ENCODE measurements around the gene ATF1.

The ATF1 gene

GRCh38 chr12:50763639-50764285 is at the start of gene ATF1:
TSS of gene ATF1 (plus strand) at chr12:50764101. CDS start at chr12:50780146, 16,045 bp downstream.
- no peaks in the 10 kb centered on the region; the same call in 1 of the 2 replicates for H3K36me3 ChIP-seq (ENCODE audit: control insufficient read depth, low read length)
- TF ChIP-seq CTCF (IDR thresholded peaks at IDR 0.05; ENCODE audit: low read depth, low read length, poor library complexity, severe bottlenecking) (no peak), EZH2phosphoT487 (IDR thresholded peaks at IDR 0.05; ENCODE audit: borderline replicate concordance, low read length) (no peak)
- no peaks in the 10 kb centered on the region for H3K9me2 ChIP-seq (replicated peaks; ENCODE audit: control insufficient read depth, low read length)
- no peaks in the 10 kb centered on the region for H3K9me3 ChIP-seq (ENCODE audit: control insufficient read depth, insufficient read depth, low read length)
- 0 out of 2 replicates have a peak, but pooled peaks cover 3% of the 10 kb centered on the region for H4K20me1 ChIP-seq (ENCODE audit: control insufficient read depth, insufficient read depth, low read depth, low read length)
- H3K79me2 ChIP-seq (ENCODE audit: control insufficient read depth, low read length) = peaks cover 61% of the 10 kb centered on the region
- peaks cover 19% of the 10 kb centered on the region; the same call in 1 of the 2 replicates for H3F3A ChIP-seq (ENCODE audit: control insufficient read depth, insufficient read depth)
- peaks cover 39% of the 10 kb centered on the region for H3K4me1 ChIP-seq (ENCODE audit: control insufficient read depth, low read length)
- peak within 1 kb of the TSS; percentile 85 for H3K27ac ChIP-seq (ENCODE audit: low read depth, low read length)
- H3K4me3 ChIP-seq (ENCODE audit: low read length) = peak within 1 kb of the TSS; percentile 93
- H3K4me2 ChIP-seq (ENCODE audit: low read length) = peak within 1 kb of the TSS; percentile 86
- H3K27me3 ChIP-seq (ENCODE audit: control insufficient read depth, low read length) = no peaks in the 10 kb centered on the region

GRCh38 chr12:50715174-50715573 is 48.7 kb upstream of the ATF1 start:
- H4K20me1 ChIP-seq (ENCODE audit: control insufficient read depth, insufficient read depth, low read depth, low read length) = no peaks in the 10 kb centered on the region
- peaks cover 14% of the 10 kb centered on the region; the same call in 1 of the 2 replicates for H3K36me3 ChIP-seq (ENCODE audit: control insufficient read depth, low read length)
- TF ChIP-seq EZH2phosphoT487 (IDR thresholded peaks at IDR 0.05; ENCODE audit: borderline replicate concordance, low read length) (no peak), CTCF (IDR thresholded peaks at IDR 0.05; ENCODE audit: low read depth, low read length, poor library complexity, severe bottlenecking) (no peak)
- no peaks in the 10 kb centered on the region for H3K27me3 ChIP-seq (ENCODE audit: control insufficient read depth, low read length)
- no peaks in the 10 kb centered on the region for H3K4me1 ChIP-seq (ENCODE audit: control insufficient read depth, low read length)
- H3K27ac ChIP-seq (ENCODE audit: low read depth, low read length) = no peak overlapping the region
- H3K9me2 ChIP-seq (replicated peaks; ENCODE audit: control insufficient read depth, low read length) = no peaks in the 10 kb centered on the region
- no peaks in the 10 kb centered on the region for H3K9me3 ChIP-seq (ENCODE audit: control insufficient read depth, insufficient read depth, low read length)
- no peak overlapping the region for H3K4me3 ChIP-seq (ENCODE audit: low read length)
- H3F3A ChIP-seq (ENCODE audit: control insufficient read depth, insufficient read depth) = 0 out of 2 replicates have a peak, but pooled peaks cover 2% of the 10 kb centered on the region
- H3K4me2 ChIP-seq (ENCODE audit: low read length) = no peak overlapping the region
- no peaks in the 10 kb centered on the region for H3K79me2 ChIP-seq (ENCODE audit: control insufficient read depth, low read length)

- 0 out of 2 replicates have a peak, but pooled peaks cover 2% of the 10 kb centered on the region for H3F3A ChIP-seq (ENCODE audit: control insufficient read depth, insufficient read depth)
- TF ChIP-seq EZH2phosphoT487 (IDR thresholded peaks at IDR 0.05; ENCODE audit: borderline replicate concordance, low read length) (no peak), CTCF (IDR thresholded peaks at IDR 0.05; ENCODE audit: low read depth, low read length, poor library complexity, severe bottlenecking) (no peak)
- no peaks in the 10 kb centered on the region for H3K27me3 ChIP-seq (ENCODE audit: control insufficient read depth, low read length)
- peaks cover 4% of the 10 kb centered on the region; the same call in 1 of the 2 replicates for H3K4me1 ChIP-seq (ENCODE audit: control insufficient read depth, low read length)
- no peaks in the 10 kb centered on the region for H3K9me2 ChIP-seq (replicated peaks; ENCODE audit: control insufficient read depth, low read length)
- no peak overlapping the region for H3K4me3 ChIP-seq (ENCODE audit: low read length)
- H3K36me3 ChIP-seq (ENCODE audit: control insufficient read depth, low read length) = peaks cover 22% of the 10 kb centered on the region; the same call in 1 of the 2 replicates
- no peak overlapping the region for H3K27ac ChIP-seq (ENCODE audit: low read depth, low read length)
- H3K9me3 ChIP-seq (ENCODE audit: control insufficient read depth, insufficient read depth, low read length) = no peaks in the 10 kb centered on the region
- no peaks in the 10 kb centered on the region for H4K20me1 ChIP-seq (ENCODE audit: control insufficient read depth, insufficient read depth, low read depth, low read length)
- no peak overlapping the region for H3K4me2 ChIP-seq (ENCODE audit: low read length)
- no peaks in the 10 kb centered on the region for H3K79me2 ChIP-seq (ENCODE audit: control insufficient read depth, low read length)
Measured at GRCh38 chr12:50718760-50719159, 45.1 kb upstream of the ATF1 start.

All from DOHH2 (cell line).